Stimulated activated naive CD8-positive, alpha-beta T cell treated with anti-CD3 and anti-CD28 coated beads, Interleukin-15, amount 100 ng/mL, for 72 hours (primary cell): Measurements from ENCODE around the gene ITLN2.
A peak's percentile ranks its signal among the peaks of the same experiment; 100 is the strongest.
"Not testable (repeated sequence)": the region's sequence is repeated elsewhere in the genome, so short reads cannot be mapped to it uniquely, and the experiment has no call there.

Experiments used
- ATAC-seq: fragments of 150-1000 bp; cut with Tn5 transposase; 2 replicates; pipeline ENCODE4 v1.10.0; 2021; ENCODE audit warnings: mild to moderate bottlenecking, moderate library complexity
- DNase-seq, 2 donors: peaks; one replicate each; pipeline ENCODE4 v3.0.0; 2021 to 2022
- H3K27ac Mint-ChIP-seq, 2 donors: one replicate each; pipeline ENCODE4 v1.8.0; 2022; ENCODE audit warnings: mild to moderate bottlenecking in 2 of 2, mixed read lengths in 2 of 2, moderate library complexity in 2 of 2
- H3K27me3 Mint-ChIP-seq: one replicate; pipeline ENCODE4 v1.8.0; 2022; ENCODE audit warnings: mixed read lengths
- H3K4me1 Mint-ChIP-seq: one replicate; pipeline ENCODE4 v1.8.0; 2022; ENCODE audit warnings: mild to moderate bottlenecking, mixed read lengths
- H3K4me3 Mint-ChIP-seq, 2 donors: one replicate each; pipeline ENCODE4 v1.8.0; 2022; ENCODE audit warnings: mild to moderate bottlenecking in 2 of 2, mixed read lengths in 2 of 2, moderate library complexity in 1 of 2
- H3K9me3 Mint-ChIP-seq, 2 donors: one replicate each; pipeline ENCODE4 v1.8.0; 2022; ENCODE audit warnings: mixed read lengths in 2 of 2

Gene ITLN2

GRCh38 chr1:160954158-160955104 is at the start of gene ITLN2:
Gene ITLN2, minus strand, starts transcription at chr1:160954809. Its CDS starts 68 bp downstream, at chr1:160954741.
- Mint-ChIP-seq H3K4me3 (no peak within 1 kb of the TSS), H3K27me3 (no peaks in the 10 kb centered on the region), H3K4me1 (peaks cover 17% of the 10 kb centered on the region), H3K27ac (peak within 1 kb of the TSS in 1 of 2 donors; percentile 22), H3K9me3 (no peaks in the 10 kb centered on the region)
- peak; percentile 42 to 58 for DNase-seq
- ATAC-seq = peak; percentile 81

GRCh38 chr1:161001525-161001924 is 46.9 kb upstream of the ITLN2 start:
- Mint-ChIP-seq H3K9me3 (no peaks in the 10 kb centered on the region), H3K4me3 (no peak overlapping the region), H3K27me3 (no peaks in the 10 kb centered on the region), H3K4me1 (peaks cover 14% of the 10 kb centered on the region), H3K27ac (no peak overlapping the region)
- no peak for ATAC-seq
- DNase-seq = no peak

GRCh38 chr1:161000736-161001480 is 46.3 kb upstream of the ITLN2 start:
- Mint-ChIP-seq H3K27me3 (no peaks in the 10 kb centered on the region), H3K9me3 (no peaks in the 10 kb centered on the region), H3K4me1 (peaks cover 21% of the 10 kb centered on the region), H3K27ac (no peak overlapping the region), H3K4me3 (no peak overlapping the region)
- no peak for ATAC-seq
- DNase-seq = no peak

- Mint-ChIP-seq H3K27me3 (no peaks in the 10 kb centered on the region), H3K4me1 (peaks cover 34% of the 10 kb centered on the region), H3K9me3 (no peaks in the 10 kb centered on the region), H3K27ac (no peak overlapping the region), H3K4me3 (no peak overlapping the region)
- DNase-seq (no peak), ATAC-seq (no peak)
Measured at GRCh38 chr1:160999376-160999775, 44.8 kb upstream of the ITLN2 start.

- ATAC-seq = peak; percentile 78
- H3K27me3 Mint-ChIP-seq = no peaks in the 10 kb centered on the region
- H3K27ac Mint-ChIP-seq = peak overlapping the region in 1 of 2 donors; percentile 15
- H3K4me3 Mint-ChIP-seq = no peak overlapping the region
- DNase-seq = peak; percentile 24 to 48
- no peaks in the 10 kb centered on the region for H3K9me3 Mint-ChIP-seq
- peaks cover 34% of the 10 kb centered on the region for H3K4me1 Mint-ChIP-seq
Measured at GRCh38 chr1:160997323-160998038, 42.9 kb upstream of the ITLN2 start.

GRCh38 chr1:160996178-160996577 is 41.6 kb upstream of the ITLN2 start:
- no peak overlapping the region for H3K27ac Mint-ChIP-seq
- ATAC-seq (no peak), DNase-seq (no peak)
- H3K4me3 Mint-ChIP-seq = no peak overlapping the region
- H3K27me3 Mint-ChIP-seq = no peaks in the 10 kb centered on the region
- peaks cover 34% of the 10 kb centered on the region for H3K4me1 Mint-ChIP-seq
- H3K9me3 Mint-ChIP-seq = no peaks in the 10 kb centered on the region

- no peak overlapping the region for H3K4me3 Mint-ChIP-seq
- H3K27ac Mint-ChIP-seq = no peak overlapping the region
- H3K9me3 Mint-ChIP-seq = no peaks in the 10 kb centered on the region
- no peaks in the 10 kb centered on the region for H3K27me3 Mint-ChIP-seq
- DNase-seq (no peak), ATAC-seq (peak; percentile 49)
- peaks cover 45% of the 10 kb centered on the region for H3K4me1 Mint-ChIP-seq
Measured at GRCh38 chr1:160993544-160994193, 39.1 kb upstream of the ITLN2 start.

- not testable (repeated sequence) for ATAC-seq, H3K27ac Mint-ChIP-seq, H3K27me3 Mint-ChIP-seq, H3K9me3 Mint-ChIP-seq, H3K4me3 Mint-ChIP-seq, DNase-seq
- peaks cover 35% of the 10 kb centered on the region for H3K4me1 Mint-ChIP-seq
Measured at GRCh38 chr1:160992036-160992435, 37.4 kb upstream of the ITLN2 start.

GRCh38 chr1:160987359-160988050 is 32.9 kb upstream of the ITLN2 start:
- H3K4me1 Mint-ChIP-seq = peaks cover 12% of the 10 kb centered on the region
- H3K27me3 Mint-ChIP-seq = peaks cover 13% of the 10 kb centered on the region
- no peak overlapping the region for H3K4me3 Mint-ChIP-seq
- no peak overlapping the region for H3K27ac Mint-ChIP-seq
- H3K9me3 Mint-ChIP-seq = no peaks in the 10 kb centered on the region
- DNase-seq (no peak), ATAC-seq (no peak)

GRCh38 chr1:160985723-160986122 is 31.1 kb upstream of the ITLN2 start:
- H3K27me3 Mint-ChIP-seq = peaks cover 31% of the 10 kb centered on the region
- DNase-seq (no peak), ATAC-seq (no peak)
- peaks cover 25% of the 10 kb centered on the region for H3K4me1 Mint-ChIP-seq
- no peak overlapping the region for H3K27ac Mint-ChIP-seq
- H3K9me3 Mint-ChIP-seq = no peaks in the 10 kb centered on the region
- no peak overlapping the region for H3K4me3 Mint-ChIP-seq

GRCh38 chr1:160981584-160982411 is 27.2 kb upstream of the ITLN2 start:
- H3K9me3 Mint-ChIP-seq = no peaks in the 10 kb centered on the region
- peaks cover 14% of the 10 kb centered on the region for H3K4me1 Mint-ChIP-seq
- peaks cover 46% of the 10 kb centered on the region for H3K27me3 Mint-ChIP-seq
- peak in 1 of 2 donors; percentile 17 for DNase-seq
- H3K27ac Mint-ChIP-seq = no peak overlapping the region
- peak; percentile 65 for ATAC-seq
- peak overlapping the region; percentile 79 to 80 for H3K4me3 Mint-ChIP-seq

- ATAC-seq = no peak
- Mint-ChIP-seq H3K27me3 (peaks cover 56% of the 10 kb centered on the region), H3K4me1 (peaks cover 14% of the 10 kb centered on the region), H3K4me3 (no peak overlapping the region), H3K9me3 (no peaks in the 10 kb centered on the region), H3K27ac (no peak overlapping the region)
- DNase-seq = no peak
Measured at GRCh38 chr1:160979286-160979685, 24.7 kb upstream of the ITLN2 start.

GRCh38 chr1:160978510-160978927 is 23.9 kb upstream of the ITLN2 start:
- H3K4me3 Mint-ChIP-seq = no peak overlapping the region
- H3K27me3 Mint-ChIP-seq = peaks cover 59% of the 10 kb centered on the region

GRCh38 chr1:160975026-160975425 is 20.4 kb upstream of the ITLN2 start:
- DNase-seq (no peak), ATAC-seq (no peak)
- Mint-ChIP-seq H3K4me1 (peaks cover 14% of the 10 kb centered on the region), H3K4me3 (no peak overlapping the region), H3K9me3 (no peaks in the 10 kb centered on the region), H3K27me3 (peaks cover 28% of the 10 kb centered on the region), H3K27ac (no peak overlapping the region)

More at GRCh38 chr1:160978510-160978927, 23.9 kb upstream of the ITLN2 start:
- ATAC-seq (no peak), DNase-seq (no peak)
- Mint-ChIP-seq H3K27ac (no peak overlapping the region), H3K4me1 (peaks cover 14% of the 10 kb centered on the region), H3K9me3 (no peaks in the 10 kb centered on the region)
